SK-N-SH treated with all-trans-retinoic acid at 6 μM for 48 hours (cell line): ENCODE results near the gene TMEM135.

Experiments used
- ATAC-seq: fragments of 200-7000 bp; cut with Tn5 transposase; 3 replicates; pipeline ENCODE4 v1.9.1; 2020; ENCODE audit warnings: mild to moderate bottlenecking, moderate library complexity
- ARNTL ChIP-seq: fragments of 450-650 bp; formaldehyde crosslinking; IDR thresholded peaks from 2 replicates; pipeline ENCODE4 v1.5.0; 2020; ENCODE audit warnings: low read depth, mild to moderate bottlenecking, moderate library complexity, borderline replicate concordance
- BACH2 ChIP-seq: fragments of 250-450 bp; sonication (Bioruptor Pico); IDR thresholded peaks from 2 replicates; pipeline ENCODE4 v1.9.0; 2021; ENCODE audit warnings: mild to moderate bottlenecking, borderline replicate concordance
- CREB5 ChIP-seq: fragments of 250-450 bp; sonication (Bioruptor Pico); IDR thresholded peaks from 2 replicates; pipeline ENCODE4 v1.5.1; 2020; ENCODE audit warnings: low read depth, mild to moderate bottlenecking, moderate library complexity
- CSDC2 ChIP-seq: fragments of 250-450 bp; sonication (Bioruptor Pico); IDR thresholded peaks from 2 replicates; pipeline ENCODE4 v1.5.0; 2020; ENCODE audit warnings: mild to moderate bottlenecking, moderate library complexity
- ESRRG ChIP-seq: fragments of 250-450 bp; sonication (Bioruptor Pico); IDR thresholded peaks from 2 replicates; pipeline ENCODE4 v1.6.1; 2021; ENCODE audit warnings: mild to moderate bottlenecking
- GLIS3 ChIP-seq: fragments of 250-450 bp; sonication (Bioruptor Pico); IDR thresholded peaks from 2 replicates; pipeline ENCODE4 v1.5.0; 2020; ENCODE audit warnings: mild to moderate bottlenecking, moderate library complexity
- ISL1 ChIP-seq: fragments of 250-450 bp; sonication (Bioruptor Pico); IDR thresholded peaks from 2 replicates; pipeline ENCODE4 v2.1.2; 2022; ENCODE audit warnings: mild to moderate bottlenecking, moderate library complexity
- OSR1 ChIP-seq: fragments of 250-450 bp; sonication (Bioruptor Pico); IDR thresholded peaks from 2 replicates; pipeline ENCODE4 v1.8.0; 2022; ENCODE audit warnings: moderate library complexity, mild to moderate bottlenecking, inconsistent platforms
- PATZ1 ChIP-seq: fragments of 250-450 bp; sonication (Bioruptor Pico); IDR thresholded peaks from 2 replicates; pipeline ENCODE4 v1.8.0; 2020; ENCODE audit warnings: mild to moderate bottlenecking, moderate library complexity, borderline replicate concordance
- POU6F1 ChIP-seq: fragments of 250-450 bp; sonication (Bioruptor Pico); IDR thresholded peaks from 2 replicates; pipeline ENCODE4 v1.8.0; 2021; ENCODE audit warnings: low read depth, mild to moderate bottlenecking, moderate library complexity, borderline replicate concordance
- RARB ChIP-seq: fragments of 250-450 bp; sonication (Bioruptor Pico); IDR thresholded peaks from 2 replicates; pipeline ENCODE4 v1.8.0; 2021; ENCODE audit warnings: mild to moderate bottlenecking, moderate library complexity
- SNAI2 ChIP-seq: fragments of 250-450 bp; sonication (Bioruptor Pico); IDR thresholded peaks from 2 replicates; pipeline ENCODE4 v1.5.0; 2020; ENCODE audit warnings: mild to moderate bottlenecking, moderate library complexity
- TCF4 ChIP-seq: fragments of 250-450 bp; sonication (Bioruptor Pico); IDR thresholded peaks from 2 replicates; pipeline ENCODE4 v1.8.0; 2021; ENCODE audit warnings: mild to moderate bottlenecking, moderate library complexity, borderline replicate concordance
- TOX ChIP-seq: fragments of 250-450 bp; sonication (Bioruptor Pico); IDR thresholded peaks from 2 replicates; pipeline ENCODE4 v1.8.0; 2021; ENCODE audit warnings: mild to moderate bottlenecking, moderate library complexity, borderline replicate concordance
- ZC3H10 ChIP-seq: fragments of 250-450 bp; sonication (Bioruptor Pico); IDR thresholded peaks from 2 replicates; pipeline ENCODE4 v1.5.1; 2021; ENCODE audit warnings: mild to moderate bottlenecking, moderate library complexity
- ZFP3 ChIP-seq: fragments of 250-450 bp; sonication (Bioruptor Pico); IDR thresholded peaks from 2 replicates; pipeline ENCODE4 v1.5.0; 2020; ENCODE audit warnings: mild to moderate bottlenecking, moderate library complexity
- ZFP30 ChIP-seq: fragments of 450-650 bp; formaldehyde crosslinking; IDR thresholded peaks from 2 replicates; pipeline ENCODE4 v1.5.0; 2022; ENCODE audit warnings: mild to moderate bottlenecking, moderate library complexity
- ZNF565 ChIP-seq: fragments of 450-650 bp; formaldehyde crosslinking; conservative IDR thresholded peaks from 2 replicates; pipeline ENCODE4 v1.5.0; 2020; ENCODE audit warnings: low read depth, mild to moderate bottlenecking, moderate library complexity
- ZNF70 ChIP-seq: fragments of 450-650 bp; formaldehyde crosslinking; IDR thresholded peaks from 2 replicates; pipeline ENCODE4 v1.5.0; 2020; ENCODE audit warnings: mild to moderate bottlenecking, moderate library complexity
- TF ChIP-seq, protein P1 (sequence below): fragments of 250-450 bp; sonication (Bioruptor Pico); IDR thresholded peaks from 2 replicates; pipeline ENCODE4 v1.5.0; 2020; ENCODE audit warnings: mild to moderate bottlenecking, moderate library complexity

TMEM135 gene

DNA sequence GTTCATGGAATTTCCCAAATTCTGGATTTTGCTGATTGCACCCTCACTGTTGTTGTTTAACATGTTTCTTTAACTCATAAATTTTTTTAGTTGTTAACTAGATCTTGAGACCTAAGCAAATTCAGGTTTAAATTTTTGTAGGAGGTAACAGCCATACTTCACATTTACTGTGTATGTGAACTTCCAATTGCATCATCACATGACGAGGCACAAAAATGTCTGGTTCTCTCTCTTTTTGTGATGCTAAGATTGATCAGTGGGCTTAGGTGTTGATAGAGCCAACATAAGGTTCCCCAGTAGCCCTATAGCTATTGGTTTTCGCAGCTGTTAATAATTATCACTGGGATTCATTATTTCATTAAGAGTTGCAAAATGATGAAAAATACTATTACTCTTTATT is 277.5 kb downstream of the TMEM135 start:
- no peak for ATAC-seq

DNA sequence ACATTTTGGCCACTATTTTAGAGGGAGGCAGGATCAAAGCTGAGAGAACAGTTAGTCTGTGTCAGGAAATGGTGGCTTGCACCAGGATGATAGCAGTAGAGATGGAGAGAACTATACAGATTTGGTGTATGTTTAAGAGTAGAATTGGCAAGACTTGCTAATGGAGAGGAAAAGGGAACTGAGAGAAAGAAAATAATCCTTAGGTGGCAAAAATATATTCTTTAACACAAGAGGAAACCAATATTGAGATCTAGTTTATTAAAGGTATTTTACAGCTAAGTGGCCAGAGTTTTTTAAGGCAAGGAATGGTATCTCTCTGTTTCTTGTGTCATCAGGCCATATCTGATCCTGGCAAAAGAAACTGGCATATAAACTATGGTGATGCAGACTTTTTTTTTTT is 278.8 kb downstream of the TMEM135 start:
- ATAC-seq, result no peak
- TF ChIP-seq ESRRG (CRISPR knock-in tag) (no peak), GLIS3 (CRISPR knock-in tag) (no peak), ISL1 (CRISPR knock-in tag) (no peak), ARNTL (no peak), ZC3H10 (CRISPR knock-in tag) (no peak), ZNF565 (CRISPR knock-in tag) (no peak), CSDC2 (CRISPR knock-in tag) (no peak), RARB (CRISPR knock-in tag) (no peak), CREB5 (CRISPR knock-in tag) (no peak), PATZ1 (CRISPR knock-in tag) (no peak), ZFP30 (CRISPR knock-in tag) (no peak), TCF4 (CRISPR knock-in tag) (no peak), BACH2 (CRISPR knock-in tag) (no peak), SNAI2 (CRISPR knock-in tag) (no peak)

More for the DNA sequence above, 277.5 kb downstream of the TMEM135 start:
- no peak for TF ChIP-seq OSR1
- no peak for TF ChIP-seq ZC3H10 (CRISPR knock-in tag)
- TF ChIP-seq ISL1 (CRISPR knock-in tag), result no peak
- no peak for TF ChIP-seq ZNF70 (CRISPR knock-in tag)
- no peak for TF ChIP-seq ZFP3 (CRISPR knock-in tag)
- TF ChIP-seq SNAI2 (CRISPR knock-in tag), result no peak
- no peak for TF ChIP-seq GLIS3 (CRISPR knock-in tag)
- TF ChIP-seq TCF4 (CRISPR knock-in tag), result no peak
- no peak for TF ChIP-seq BACH2 (CRISPR knock-in tag)
- TF ChIP-seq ZFP30 (CRISPR knock-in tag), result no peak
- no peak for TF ChIP-seq POU6F1 (CRISPR knock-in tag)
- TF ChIP-seq, protein P1, sequence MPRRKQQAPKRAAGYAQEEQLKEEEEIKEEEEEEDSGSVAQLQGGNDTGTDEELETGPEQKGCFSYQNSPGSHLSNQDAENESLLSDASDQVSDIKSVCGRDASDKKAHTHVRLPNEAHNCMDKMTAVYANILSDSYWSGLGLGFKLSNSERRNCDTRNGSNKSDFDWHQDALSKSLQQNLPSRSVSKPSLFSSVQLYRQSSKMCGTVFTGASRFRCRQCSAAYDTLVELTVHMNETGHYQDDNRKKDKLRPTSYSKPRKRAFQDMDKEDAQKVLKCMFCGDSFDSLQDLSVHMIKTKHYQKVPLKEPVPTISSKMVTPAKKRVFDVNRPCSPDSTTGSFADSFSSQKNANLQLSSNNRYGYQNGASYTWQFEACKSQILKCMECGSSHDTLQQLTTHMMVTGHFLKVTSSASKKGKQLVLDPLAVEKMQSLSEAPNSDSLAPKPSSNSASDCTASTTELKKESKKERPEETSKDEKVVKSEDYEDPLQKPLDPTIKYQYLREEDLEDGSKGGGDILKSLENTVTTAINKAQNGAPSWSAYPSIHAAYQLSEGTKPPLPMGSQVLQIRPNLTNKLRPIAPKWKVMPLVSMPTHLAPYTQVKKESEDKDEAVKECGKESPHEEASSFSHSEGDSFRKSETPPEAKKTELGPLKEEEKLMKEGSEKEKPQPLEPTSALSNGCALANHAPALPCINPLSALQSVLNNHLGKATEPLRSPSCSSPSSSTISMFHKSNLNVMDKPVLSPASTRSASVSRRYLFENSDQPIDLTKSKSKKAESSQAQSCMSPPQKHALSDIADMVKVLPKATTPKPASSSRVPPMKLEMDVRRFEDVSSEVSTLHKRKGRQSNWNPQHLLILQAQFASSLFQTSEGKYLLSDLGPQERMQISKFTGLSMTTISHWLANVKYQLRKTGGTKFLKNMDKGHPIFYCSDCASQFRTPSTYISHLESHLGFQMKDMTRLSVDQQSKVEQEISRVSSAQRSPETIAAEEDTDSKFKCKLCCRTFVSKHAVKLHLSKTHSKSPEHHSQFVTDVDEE (CRISPR knock-in tag), result no peak
- no peak for TF ChIP-seq ESRRG (CRISPR knock-in tag)
- no peak for TF ChIP-seq CSDC2 (CRISPR knock-in tag)
- no peak for TF ChIP-seq RARB (CRISPR knock-in tag)
- no peak for TF ChIP-seq CREB5 (CRISPR knock-in tag)
- no peak for TF ChIP-seq TOX (CRISPR knock-in tag)

DNA sequence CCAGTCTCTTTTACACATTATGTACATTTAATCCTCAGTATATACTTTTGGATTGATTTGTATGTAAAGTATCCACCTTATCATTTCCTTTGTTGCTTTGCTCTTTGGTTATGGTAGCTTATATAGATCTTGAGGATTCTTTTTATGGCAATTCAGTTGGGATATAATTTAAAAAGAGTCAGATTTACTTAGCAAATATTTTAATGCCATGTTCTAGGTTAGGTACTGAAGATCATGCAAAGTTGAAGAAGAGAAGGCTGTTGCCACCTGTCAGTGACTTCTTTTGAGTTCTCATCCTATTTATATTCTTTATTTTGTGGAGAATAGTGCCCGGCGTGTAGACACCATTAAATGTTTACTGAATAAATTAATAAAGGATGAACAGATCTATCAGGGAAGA is 279.7 kb downstream of the TMEM135 start:
- no peak for ATAC-seq

More for the DNA sequence above, 279.7 kb downstream of the TMEM135 start:
- no peak for TF ChIP-seq TOX (CRISPR knock-in tag)
- no peak for TF ChIP-seq CSDC2 (CRISPR knock-in tag)
- no peak for TF ChIP-seq BACH2 (CRISPR knock-in tag)
- TF ChIP-seq ZNF565 (CRISPR knock-in tag), result no peak
- TF ChIP-seq ZNF70 (CRISPR knock-in tag), result no peak
- TF ChIP-seq SNAI2 (CRISPR knock-in tag), result no peak
- no peak for TF ChIP-seq ZFP3 (CRISPR knock-in tag)
- TF ChIP-seq ZC3H10 (CRISPR knock-in tag), result no peak
- TF ChIP-seq TCF4 (CRISPR knock-in tag), result no peak
